NCI-H2227 treated with DMSO at 0.1 percent for 48 hours (cell line): ENCODE measurements around the gene F12.
"Not testable (repeated sequence)": the region's sequence is repeated elsewhere in the genome, so short reads cannot be mapped to it uniquely, and the experiment has no call there.

ENCODE experiments used
- DNase-seq: peaks from one replicate; lab custom pipeline; 2025; lab: John Stamatoyannopoulos, UW

Gene F12

GRCh38 chr5:177368869-177369644, 40.3 kb downstream of the F12 start:
- no peak for DNase-seq

GRCh38 chr5:177367981-177368868, 41.1 kb downstream of the F12 start:
- DNase-seq, result no peak

DNA sequence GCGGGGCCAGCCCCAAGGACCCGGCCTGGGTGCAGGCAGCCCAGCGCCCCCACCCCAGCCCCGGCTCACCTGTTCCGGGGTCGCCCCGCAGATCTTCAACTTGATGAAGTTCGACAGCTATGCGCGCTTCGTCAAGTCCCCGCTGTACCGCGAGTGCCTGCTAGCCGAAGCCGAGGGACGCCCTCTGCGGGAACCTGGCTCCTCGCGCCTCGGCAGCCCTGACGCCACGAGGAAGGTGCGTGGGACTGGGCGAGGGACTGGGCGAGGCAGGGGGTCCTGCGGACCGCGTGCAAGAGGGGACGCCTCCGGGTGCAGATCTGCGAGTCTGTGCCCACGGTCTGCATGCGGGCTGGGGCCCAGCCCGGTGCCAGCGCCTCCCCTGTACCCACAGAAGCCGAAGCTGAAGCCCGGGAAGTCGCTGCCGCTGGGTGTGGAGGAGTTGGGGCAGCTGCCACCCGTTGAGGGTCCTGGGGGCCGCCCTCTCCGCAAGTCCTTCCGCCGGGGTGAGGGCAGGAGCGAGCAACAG, 42.0 kb downstream of the F12 start:
- DNase-seq, result no peak

- peak; percentile 9 for DNase-seq
Measured at GRCh38 chr5:177366528-177367322, 42.6 kb downstream of the F12 start.

GRCh38 chr5:177365845-177366527, 43.4 kb downstream of the F12 start:
- DNase-seq, result no peak

GRCh38 chr5:177364159-177364962, 45.0 kb downstream of the F12 start:
- no peak for DNase-seq

GRCh38 chr5:177363565-177363964, 45.8 kb downstream of the F12 start:
- DNase-seq, result no peak

DNA sequence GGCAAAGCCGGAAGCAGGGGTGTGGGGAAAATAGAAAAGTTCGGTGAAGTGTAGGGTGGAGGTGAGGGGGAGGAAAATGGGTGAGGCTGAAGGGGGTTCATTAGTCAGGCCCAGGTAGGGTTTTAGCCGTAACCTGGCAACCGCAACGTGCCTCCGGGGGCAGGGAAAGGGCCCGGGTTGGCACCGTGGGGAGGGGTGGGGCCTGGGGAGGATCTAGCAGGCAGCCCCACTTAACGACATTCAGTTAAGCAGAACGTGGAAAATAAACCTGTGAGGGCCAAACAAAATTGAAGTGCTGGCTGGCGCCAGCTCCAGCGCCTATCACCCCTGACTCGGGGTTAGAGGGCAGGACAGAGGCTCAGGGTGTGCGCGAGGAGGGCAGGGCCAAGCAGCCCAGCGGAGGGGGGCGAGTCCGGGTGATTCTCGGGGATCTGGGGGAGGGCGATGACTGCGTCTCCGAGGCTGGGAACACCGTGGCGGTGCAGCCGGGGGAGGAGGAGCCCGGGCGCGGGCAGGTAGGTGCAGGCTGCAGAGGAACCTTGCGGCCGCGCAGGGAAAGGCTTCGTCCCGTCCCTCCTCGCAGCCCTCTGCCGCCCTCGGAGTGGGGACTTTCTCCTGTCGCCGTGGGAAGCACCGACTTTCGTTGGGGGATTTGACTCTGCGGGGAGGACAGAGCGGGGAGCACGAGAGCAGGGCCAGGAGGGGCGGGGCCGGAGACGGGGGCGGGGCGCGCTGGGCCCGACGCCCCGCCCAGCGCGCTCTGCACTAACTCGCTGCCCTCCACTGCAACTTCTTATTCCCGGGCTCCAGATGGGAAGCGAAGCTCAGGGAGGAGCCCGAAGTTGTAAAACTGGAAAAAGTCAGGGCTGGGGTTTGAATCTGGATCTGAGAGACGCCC, 46.5 kb downstream of the F12 start:
- DNase-seq, result peak; percentile 60

DNA sequence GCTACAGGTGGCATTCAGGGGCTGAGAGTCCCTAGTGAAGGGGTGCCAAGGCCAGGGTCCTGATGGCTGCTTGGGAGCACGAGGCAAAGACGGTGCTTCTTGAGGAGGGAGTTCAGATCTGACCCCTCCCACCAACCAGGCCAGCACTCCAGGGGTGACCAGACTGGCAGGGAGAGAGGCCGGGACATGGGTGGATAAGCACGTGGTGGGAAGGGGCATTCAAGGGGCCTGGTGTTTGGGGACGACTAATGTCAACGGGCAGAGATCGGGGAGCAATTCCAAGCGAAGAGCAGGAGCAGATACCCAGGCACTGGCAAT, 47.1 kb downstream of the F12 start:
- DNase-seq, result no peak

DNA sequence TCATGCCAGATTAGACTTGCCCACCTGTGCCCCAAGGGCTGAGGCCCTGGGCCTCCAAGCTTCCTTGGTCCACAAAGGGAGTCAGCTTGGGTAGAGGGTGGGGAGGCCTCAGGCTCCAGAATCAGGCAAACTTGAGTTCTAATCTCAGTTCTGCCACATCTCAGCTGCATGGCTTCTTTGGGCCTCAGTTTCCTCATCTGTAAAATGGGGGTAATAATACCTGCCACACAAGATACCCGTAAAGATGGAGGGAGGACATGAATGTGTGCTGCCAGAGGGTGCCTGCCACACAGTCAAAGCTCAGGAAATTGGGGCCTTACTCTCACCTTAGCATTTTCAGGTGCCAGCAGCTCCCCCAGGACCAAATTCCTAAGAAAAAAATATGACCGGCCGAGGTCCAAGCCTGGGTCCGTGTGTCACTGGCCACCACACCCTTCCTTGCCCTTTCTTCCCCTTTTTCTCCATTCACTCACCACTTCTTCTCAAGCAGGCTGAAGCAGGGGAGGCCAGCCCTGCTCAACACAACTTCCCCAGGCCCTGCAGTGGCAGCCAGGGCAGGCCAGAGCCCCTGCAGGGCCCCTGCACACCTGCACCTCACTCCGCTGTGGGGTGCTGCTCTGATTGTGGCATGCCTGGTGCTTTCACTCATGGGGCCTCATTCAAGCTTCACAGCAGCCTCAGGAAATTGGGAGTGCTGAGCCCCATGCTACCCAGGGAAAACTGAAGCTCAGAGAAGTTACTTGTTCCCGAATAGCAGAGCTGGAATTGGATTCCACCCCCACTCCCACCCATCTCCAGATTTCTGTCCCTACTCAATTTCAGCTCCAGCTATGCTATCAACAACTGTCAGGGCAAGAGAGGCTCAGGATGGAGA, 47.7 kb downstream of the F12 start:
- no peak for DNase-seq

DNA sequence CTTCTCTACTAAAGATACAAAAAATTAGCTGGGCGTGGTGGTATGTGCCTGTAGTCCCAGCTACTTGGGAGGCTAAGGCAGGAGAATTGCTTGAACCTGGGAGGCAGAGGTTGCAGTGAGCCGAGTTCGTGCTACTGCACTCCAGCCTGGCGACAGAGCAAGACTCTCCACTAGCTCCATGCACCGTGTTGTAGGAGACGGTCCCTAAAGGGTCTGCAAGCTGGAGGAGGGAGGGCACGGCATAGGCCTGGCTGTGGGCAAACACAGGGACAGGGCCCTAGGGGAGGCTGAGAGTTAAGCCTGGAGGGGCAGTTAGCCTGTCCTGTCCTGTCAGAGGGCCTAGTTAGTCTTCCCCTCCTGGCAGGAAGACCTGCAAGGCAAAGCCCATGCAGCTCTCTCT, 48.6 kb downstream of the F12 start:
- DNase-seq, result not testable (repeated sequence)

DNA sequence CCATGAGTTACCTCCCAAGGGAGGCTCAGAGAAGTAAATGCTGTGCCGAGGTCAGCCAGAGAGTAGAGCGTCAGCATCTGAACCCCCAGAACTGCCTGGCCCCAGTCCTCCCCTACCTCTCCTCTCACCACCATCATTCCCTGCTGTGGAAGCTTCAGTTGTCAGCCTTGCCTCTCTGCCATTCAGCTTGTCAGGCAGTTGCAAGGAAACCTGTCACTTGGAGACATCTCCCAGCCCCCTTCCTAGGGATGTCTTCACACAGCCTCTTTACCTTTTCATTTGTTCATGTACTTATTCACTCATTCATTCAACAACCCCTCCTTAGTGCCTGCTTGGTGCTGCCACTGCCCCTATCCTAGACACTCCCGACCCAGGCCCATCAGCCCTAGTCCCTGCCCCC, 49.5 kb downstream of the F12 start:
- no peak for DNase-seq

DNA sequence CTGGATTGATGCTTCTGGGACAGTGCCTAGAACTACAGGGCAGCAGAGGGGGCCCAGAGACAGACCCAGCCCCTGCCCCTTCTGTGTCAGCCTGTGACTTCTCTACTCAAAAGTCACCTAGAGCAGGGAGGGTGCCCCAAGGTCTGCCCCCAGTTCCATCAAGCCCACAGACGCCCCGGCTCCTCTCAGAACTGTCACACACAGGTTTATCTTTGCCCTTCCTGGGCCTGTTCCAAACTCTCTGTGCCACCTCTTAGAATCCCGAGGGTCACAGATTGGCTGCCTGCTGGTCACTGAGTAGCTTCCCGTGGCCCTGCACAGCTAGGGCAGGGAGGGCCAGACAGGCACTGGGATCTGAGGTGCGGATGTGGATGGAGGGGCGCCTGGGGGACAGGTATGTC, 49.9 kb downstream of the F12 start:
- no peak for DNase-seq

GRCh38 chr5:177358370-177358819, 51.0 kb downstream of the F12 start:
- DNase-seq, result no peak

GRCh38 chr5:177357459-177358351, 51.7 kb downstream of the F12 start, which contains the start of gene RGS14:
Gene RGS14 (plus strand): TSS chr5:177357924. CDS start chr5:177358025, 101 bp downstream.
- DNase-seq, result peak; percentile 8

- no peak for DNase-seq
Measured at GRCh38 chr5:177357146-177357458, 52.3 kb downstream of the F12 start.

- DNase-seq, result no peak
Measured at GRCh38 chr5:177356746-177357145, 52.6 kb downstream of the F12 start.

GRCh38 chr5:177355868-177356168, 53.5 kb downstream of the F12 start:
- DNase-seq, result no peak
